Testis (tissue), 2 donors: Measurements from ENCODE around the gene AVPR2.

Experiments
- POLR2A ChIP-seq: fragments of 450-650 bp; IDR thresholded peaks from one replicate; pipeline ENCODE4 v1.6.1; 2017; ENCODE audit warnings: antibody characterized with exemption, mild to moderate bottlenecking, moderate library complexity
- TF ChIP-seq, protein P1 (sequence below), 3 experiments: fragments of 450-650 bp in 2 of 3; fragments of 200-600 bp in 1 of 3; sonication (generic) in 1 of 3; IDR thresholded peaks; one replicate each; pipeline ENCODE4 v1.5.1; 2016 to 2019; ENCODE audit warnings: antibody characterized with exemption in 3 of 3, mild to moderate bottlenecking in 2 of 3, moderate library complexity in 1 of 3

DNA sequence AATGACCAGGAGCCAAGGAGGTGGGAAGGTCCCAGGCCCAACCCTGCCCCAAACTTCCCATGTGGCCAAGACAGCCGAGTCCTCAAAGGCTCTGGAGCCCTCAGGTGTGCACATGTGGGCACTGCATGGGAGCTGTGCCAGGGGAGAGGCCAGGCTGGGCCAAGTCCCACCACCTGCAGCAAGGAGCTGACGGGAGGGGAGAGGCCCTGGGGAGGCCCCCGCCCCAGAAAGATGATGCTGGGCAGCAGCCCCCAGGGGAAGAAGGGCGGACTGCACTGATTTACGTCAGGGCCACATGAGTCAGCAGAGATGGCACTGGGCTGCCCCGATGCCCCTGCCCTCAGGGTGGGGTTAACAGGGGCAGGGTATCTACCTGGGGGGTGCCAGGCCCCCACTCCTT, 19.9 kb upstream of the AVPR2 start:
- TF ChIP-seq, protein P1, sequence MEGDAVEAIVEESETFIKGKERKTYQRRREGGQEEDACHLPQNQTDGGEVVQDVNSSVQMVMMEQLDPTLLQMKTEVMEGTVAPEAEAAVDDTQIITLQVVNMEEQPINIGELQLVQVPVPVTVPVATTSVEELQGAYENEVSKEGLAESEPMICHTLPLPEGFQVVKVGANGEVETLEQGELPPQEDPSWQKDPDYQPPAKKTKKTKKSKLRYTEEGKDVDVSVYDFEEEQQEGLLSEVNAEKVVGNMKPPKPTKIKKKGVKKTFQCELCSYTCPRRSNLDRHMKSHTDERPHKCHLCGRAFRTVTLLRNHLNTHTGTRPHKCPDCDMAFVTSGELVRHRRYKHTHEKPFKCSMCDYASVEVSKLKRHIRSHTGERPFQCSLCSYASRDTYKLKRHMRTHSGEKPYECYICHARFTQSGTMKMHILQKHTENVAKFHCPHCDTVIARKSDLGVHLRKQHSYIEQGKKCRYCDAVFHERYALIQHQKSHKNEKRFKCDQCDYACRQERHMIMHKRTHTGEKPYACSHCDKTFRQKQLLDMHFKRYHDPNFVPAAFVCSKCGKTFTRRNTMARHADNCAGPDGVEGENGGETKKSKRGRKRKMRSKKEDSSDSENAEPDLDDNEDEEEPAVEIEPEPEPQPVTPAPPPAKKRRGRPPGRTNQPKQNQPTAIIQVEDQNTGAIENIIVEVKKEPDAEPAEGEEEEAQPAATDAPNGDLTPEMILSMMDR (IDR thresholded peaks at IDR 0.05) = no peak
- TF ChIP-seq POLR2A = no peak
